ENCODE results near the gene PEDS1. TPM values are rescaled to one million over a fixed set of nuclear protein-coding genes. Genes with fewer than 3 reads are reported as not detected.

PEDS1 gene
- total and polyA plus RNA-seq, 2 of the 13 experiments (the other 11 are each of a cell fraction or from before 2014, with no cell fraction given) = 30.5 to 93.9 TPM

GRCh38 chr20:50153500-50154377 lies at the start of gene PEDS1 (continued):
- peak; percentile 93 for TF ChIP-seq ZBTB34 (CRISPR knock-in tag; IDR thresholded peaks at IDR 0.05)
- peak; percentile 97 for TF ChIP-seq CENPT (CRISPR knock-in tag; IDR thresholded peaks at IDR 0.05; ENCODE audit: low read depth)
- no peak for TF ChIP-seq U2AF2 (IDR thresholded peaks at IDR 0.05; ENCODE audit: low read depth, low read length)
- TF ChIP-seq EED (CRISPR knock-in tag; IDR thresholded peaks at IDR 0.05) = peak; percentile 92
- no peak for TF ChIP-seq HNF4G (IDR thresholded peaks at IDR 0.05; ENCODE audit: borderline replicate concordance, low read depth, low read length)
- peak; percentile 63; the same call in 1 of the 2 replicates for TF ChIP-seq HNF4G (CRISPR knock-in tag; IDR thresholded peaks at IDR 0.05; ENCODE audit: borderline replicate concordance, low read depth)
- peak; percentile 99 for TF ChIP-seq ZNF230 (CRISPR knock-in tag; IDR thresholded peaks at IDR 0.05)
- TF ChIP-seq ZNF781 (CRISPR knock-in tag; IDR thresholded peaks at IDR 0.05; ENCODE audit: borderline replicate concordance, not compliant biosample characterization) = peak; percentile 95
- no peak for TF ChIP-seq MLLT10 (CRISPR knock-in tag; IDR thresholded peaks at IDR 0.05)
- TF ChIP-seq THRA (CRISPR knock-in tag; IDR thresholded peaks at IDR 0.05; ENCODE audit: borderline replicate concordance) = peak; percentile 59; the same call in 1 of the 2 replicates
- peak; percentile 98 for TF ChIP-seq ZNF547 (CRISPR knock-in tag; IDR thresholded peaks at IDR 0.05)
- peak; percentile 14; the same call in 1 of the 2 replicates for TF ChIP-seq SP5 (CRISPR knock-in tag; IDR thresholded peaks at IDR 0.05; ENCODE audit: borderline replicate concordance, low read depth)
- TF ChIP-seq ZNF576 (CRISPR knock-in tag; IDR thresholded peaks at IDR 0.05) = 0 out of 2 replicates have a peak, but pooled peaks have one; percentile 80
- 0 out of 2 replicates have a peak, but pooled peaks have one; percentile 69 for TF ChIP-seq ZNF317 (CRISPR knock-in tag; IDR thresholded peaks at IDR 0.05)
- TF ChIP-seq SRSF9 (IDR thresholded peaks at IDR 0.05; ENCODE audit: borderline replicate concordance, insufficient read depth, low read depth, low read length, poor library complexity, severe bottlenecking) = no peak
- peak; percentile 90; the same call in 1 of the 2 replicates for TF ChIP-seq ZSCAN12 (CRISPR knock-in tag; IDR thresholded peaks at IDR 0.05)
- peak; percentile 32; the same call in 1 of the 2 replicates for TF ChIP-seq ATF3 (CRISPR knock-in tag; IDR thresholded peaks at IDR 0.05)
- TF ChIP-seq DR1 (CRISPR knock-in tag; IDR thresholded peaks at IDR 0.05) = peak; percentile 61; the same call in 1 of the 2 replicates
- TF ChIP-seq ZNF12 (CRISPR knock-in tag; IDR thresholded peaks at IDR 0.05) = peak; percentile 59; the same call in 1 of the 2 replicates
- peak; percentile 98 for TF ChIP-seq MXD1 (CRISPR knock-in tag; IDR thresholded peaks at IDR 0.05)
- peak; percentile 90 for TF ChIP-seq ZNF101 (CRISPR knock-in tag; IDR thresholded peaks at IDR 0.05; ENCODE audit: borderline replicate concordance, low read depth)
- TF ChIP-seq ZBTB7B (CRISPR knock-in tag; IDR thresholded peaks at IDR 0.05) = peak; percentile 82
- peak; percentile 5; the same call in 1 of the 2 replicates for TF ChIP-seq ADNP (CRISPR knock-in tag; IDR thresholded peaks at IDR 0.05)

All from HepG2 (cell line).